ENCODE measurements around the gene PBXIP1.

The PBXIP1 gene

GRCh38 chr1:154983776-154984466, 28.0 kb upstream of the PBXIP1 start:
- TF ChIP-seq TCF4 (CRISPR knock-in tag; IDR thresholded peaks at IDR 0.05; ENCODE audit: borderline replicate concordance): no peak
- TF ChIP-seq ARNTL (CRISPR knock-in tag; IDR thresholded peaks at IDR 0.05; ENCODE audit: borderline replicate concordance, low read depth): no peak
- no peak for TF ChIP-seq ISL1 (CRISPR knock-in tag; IDR thresholded peaks at IDR 0.05)
- TF ChIP-seq PATZ1 (CRISPR knock-in tag; IDR thresholded peaks at IDR 0.05; ENCODE audit: borderline replicate concordance): no peak
- TF ChIP-seq RARB (CRISPR knock-in tag; IDR thresholded peaks at IDR 0.05): no peak
- no peak for TF ChIP-seq BACH2 (CRISPR knock-in tag; IDR thresholded peaks at IDR 0.05; ENCODE audit: borderline replicate concordance)
- no peak for TF ChIP-seq CREB5 (CRISPR knock-in tag; IDR thresholded peaks at IDR 0.05; ENCODE audit: low read depth)
- no peak for TF ChIP-seq POU6F1 (CRISPR knock-in tag; IDR thresholded peaks at IDR 0.05; ENCODE audit: borderline replicate concordance, low read depth)
- no peak for TF ChIP-seq ZNF565 (CRISPR knock-in tag; conservative IDR thresholded peaks at IDR 0.05; ENCODE audit: low read depth)
- TF ChIP-seq CSDC2 (CRISPR knock-in tag; IDR thresholded peaks at IDR 0.05): no peak
- no peak for TF ChIP-seq OSR1 (CRISPR knock-in tag; IDR thresholded peaks at IDR 0.05)
- no peak for TF ChIP-seq ZFP3 (CRISPR knock-in tag; IDR thresholded peaks at IDR 0.05)
- TF ChIP-seq TSHZ2 (CRISPR knock-in tag; IDR thresholded peaks at IDR 0.05): no peak
- TF ChIP-seq ZNF70 (CRISPR knock-in tag; IDR thresholded peaks at IDR 0.05): no peak
- no peak for TF ChIP-seq ZNF8 (CRISPR knock-in tag; IDR thresholded peaks at IDR 0.05)
- ATAC-seq: peak; percentile 7; the same call in 1 of the 3 replicates

- peak; percentile 100 for ATAC-seq
- TF ChIP-seq ZC3H10 (CRISPR knock-in tag; IDR thresholded peaks at IDR 0.05) (no peak), CSDC2 (CRISPR knock-in tag; IDR thresholded peaks at IDR 0.05) (no peak), CSRNP3 (CRISPR knock-in tag; IDR thresholded peaks at IDR 0.05) (no peak), ARNTL (CRISPR knock-in tag; IDR thresholded peaks at IDR 0.05; ENCODE audit: borderline replicate concordance, low read depth) (no peak), RARB (CRISPR knock-in tag; IDR thresholded peaks at IDR 0.05) (no peak), BACH2 (CRISPR knock-in tag; IDR thresholded peaks at IDR 0.05; ENCODE audit: borderline replicate concordance) (no peak), OSR1 (CRISPR knock-in tag; IDR thresholded peaks at IDR 0.05) (no peak), ZNF70 (CRISPR knock-in tag; IDR thresholded peaks at IDR 0.05) (no peak), CREB5 (CRISPR knock-in tag; IDR thresholded peaks at IDR 0.05; ENCODE audit: low read depth) (no peak), SNAI2 (CRISPR knock-in tag; IDR thresholded peaks at IDR 0.05) (no peak), GLIS3 (CRISPR knock-in tag; IDR thresholded peaks at IDR 0.05) (no peak), PATZ1 (CRISPR knock-in tag; IDR thresholded peaks at IDR 0.05; ENCODE audit: borderline replicate concordance) (no peak), ISL1 (CRISPR knock-in tag; IDR thresholded peaks at IDR 0.05) (no peak), ESRRG (CRISPR knock-in tag; IDR thresholded peaks at IDR 0.05) (no peak), ZFP30 (CRISPR knock-in tag; IDR thresholded peaks at IDR 0.05) (no peak), PPARA (CRISPR knock-in tag; IDR thresholded peaks at IDR 0.05; ENCODE audit: borderline replicate concordance) (no peak), TOX (CRISPR knock-in tag; IDR thresholded peaks at IDR 0.05; ENCODE audit: borderline replicate concordance) (no peak)
Observed at GRCh38 chr1:154982897-154983648, 27.2 kb upstream of the PBXIP1 start, which contains the start of gene FLAD1. TSS of gene FLAD1 (plus strand) at chr1:154983344. CDS start at chr1:154983695, 351 bp downstream.

Measured in SK-N-SH treated with all-trans-retinoic acid at 6 μM for 48 hours (cell line).